Keratinocyte (primary cell): Measurements from ENCODE around the gene RGL4. TPM values are rescaled to one million over a fixed set of nuclear protein-coding genes. Genes with fewer than 3 reads are reported as not detected.

Experiments
- DNase-seq: peaks from one replicate; pipeline ENCODE4 v3.0.0-alpha.2; 2011; ENCODE audit warnings: low read depth, missing footprints, low spot score
- FAIRE-seq: peaks from 2 replicates; lab custom pipeline; 2011; peaks lifted over from hg19 to GRCh38; lab: Jason Lieb, UNC
- H2AFZ ChIP-seq: 2 replicates; pipeline ENCODE4 v1.6.0; 2012; ENCODE audit warnings: low read length, control low read depth, inconsistent platforms; ENCODE audit not compliant: control insufficient read depth
- H3K27ac ChIP-seq: 2 replicates; pipeline ENCODE4 v1.5.1; 2011; ENCODE audit warnings: low read length; ENCODE audit not compliant: control insufficient read depth, insufficient read depth
- H3K27me3 ChIP-seq: 3 replicates; pipeline ENCODE4 v1.6.0; 2011; ENCODE audit warnings: low read length; ENCODE audit not compliant: control insufficient read depth, insufficient read depth; ENCODE audit errors: extremely low read depth
- H3K36me3 ChIP-seq, 2 experiments: 2 replicates in 1 of 2; 3 replicates in 1 of 2; pipeline ENCODE4 v1.5.1; 2011; ENCODE audit warnings: low read length in 2 of 2, mild to moderate bottlenecking in 1 of 2; ENCODE audit not compliant: control insufficient read depth in 2 of 2, insufficient read depth in 2 of 2; ENCODE audit errors: extremely low read depth in 1 of 2
- H3K4me1 ChIP-seq: 3 replicates; pipeline ENCODE4 v1.5.1; 2011; ENCODE audit warnings: low read length; ENCODE audit not compliant: control insufficient read depth, insufficient read depth; ENCODE audit errors: extremely low read depth
- H3K4me2 ChIP-seq: 3 replicates; pipeline ENCODE4 v1.6.0; 2011; ENCODE audit warnings: low read depth, low read length; ENCODE audit not compliant: control insufficient read depth, insufficient read depth; ENCODE audit errors: extremely low read depth
- H3K4me3 ChIP-seq, 3 experiments: fragments of 200-600 bp in 1 of 3; sonication (generic) in 1 of 3; 2 replicates in 2 of 3; 3 replicates in 1 of 3; pipeline ENCODE4 v1.5.1; 2011 to 2016; ENCODE audit warnings: low read length in 3 of 3, mild to moderate bottlenecking in 3 of 3, control low read depth in 2 of 3, inconsistent platforms in 1 of 3, low read depth in 1 of 3, mixed read lengths in 1 of 3, mixed run types in 1 of 3, moderate library complexity in 1 of 3; ENCODE audit not compliant: control insufficient read depth in 2 of 3, insufficient read depth in 2 of 3; ENCODE audit errors: extremely low read depth in 1 of 3
- H3K79me2 ChIP-seq: 2 replicates; pipeline ENCODE4 v1.6.0; 2012; ENCODE audit warnings: low read length; ENCODE audit not compliant: control insufficient read depth, insufficient read depth
- H3K9ac ChIP-seq: 3 replicates; pipeline ENCODE4 v1.6.0; 2011; ENCODE audit warnings: low read length; ENCODE audit not compliant: control insufficient read depth, insufficient read depth; ENCODE audit errors: extremely low read depth
- H3K9me1 ChIP-seq: 3 replicates; pipeline ENCODE4 v1.6.0; 2011; ENCODE audit warnings: low read length; ENCODE audit not compliant: control insufficient read depth, insufficient read depth; ENCODE audit errors: extremely low read depth
- H3K9me3 ChIP-seq: 2 replicates; pipeline ENCODE4 v1.5.1; 2012; ENCODE audit warnings: low read depth, low read length; ENCODE audit not compliant: control insufficient read depth
- H4K20me1 ChIP-seq: 3 replicates; pipeline ENCODE4 v1.6.0; 2011; ENCODE audit warnings: low read length; ENCODE audit not compliant: control insufficient read depth, insufficient read depth; ENCODE audit errors: extremely low read depth
- CTCF ChIP-seq, 3 experiments: IDR thresholded peaks in 1 of 3; conservative IDR thresholded peaks in 1 of 3; optimal IDR thresholded peaks in 1 of 3; 2 replicates in 2 of 3; 3 replicates in 1 of 3; pipeline versions ENCODE3 to v1.5.1; 2011; ENCODE audit warnings: low read length in 3 of 3, mild to moderate bottlenecking in 3 of 3, moderate library complexity in 2 of 3, control low read depth in 1 of 3, inconsistent platforms in 1 of 3; ENCODE audit not compliant: insufficient read depth in 2 of 3; ENCODE audit errors: extremely low read depth in 1 of 3
- EZH2 ChIP-seq: IDR thresholded peaks from one replicate; pipeline ENCODE4 v1.6.1; 2012; ENCODE audit warnings: inconsistent platforms, mild to moderate bottlenecking, low read length, moderate library complexity
- dilution Hi-C: fragments of 300-500 bp; cut with MboI; formaldehyde crosslinking; loops from one replicate; pipeline ENCODE4 v1.7.0; 2020; ENCODE audit warnings: low sequenced_read_pairs; ENCODE audit not compliant: extremely low pct_ligation_motif_present
- polyA plus RNA-seq, 5 experiments: library from polyadenylated mRNA; depleted of rRNA in 3 of 5; stranded (reverse) in 3 of 5; stranded (forward) in 1 of 5; unstranded in 1 of 5; fragments of >200 nt; gene quantifications; 1 replicate in 1 of 5; 2 replicates in 3 of 5; 3 replicates in 1 of 5; pipeline versions ENCODE4 v1.2.1 to v1.2.3, GENCODE V29; 2011 to 2012; ENCODE audit warnings: missing spikeins in 2 of 5, low read depth in 1 of 5, low replicate concordance in 1 of 5

The RGL4 gene
- polyA plus RNA-seq, 1 donor (not counting 4 experiments of a cell fraction or from before 2014, with no cell fraction given), result not detected

- peaks cover 9% of the 10 kb centered on the region for H3K79me2 ChIP-seq
- peaks cover 19 to 24% of the 10 kb centered on the region in 2 experiments for H3K36me3 ChIP-seq
- no peak overlapping the region for H3K27ac ChIP-seq
- TF ChIP-seq EZH2, result no peak
- TF ChIP-seq CTCF (optimal IDR thresholded peaks at IDR 0.05 in 1 of 3, IDR thresholded peaks at IDR 0.05 in 1 of 3, conservative IDR thresholded peaks at IDR 0.05 in 1 of 3; ENCODE audit: extremely low read depth in 1 of 3, insufficient read depth in 2 of 3, low read length in 3 of 3), result no peak
- H3K4me3 ChIP-seq, result no peak overlapping the region
- H3K9me3 ChIP-seq, result no peaks in the 10 kb centered on the region
- no peak overlapping the region for H3K4me2 ChIP-seq
- H4K20me1 ChIP-seq, result no peaks in the 10 kb centered on the region
- H3K9ac ChIP-seq, result no peak overlapping the region
- DNase-seq, result no peak
- dilution Hi-C loops, result no loop called here
- H3K9me1 ChIP-seq, result no peaks in the 10 kb centered on the region
- no peak overlapping the region for H2AFZ ChIP-seq
- FAIRE-seq, result no peak
- H3K4me1 ChIP-seq, result no peaks in the 10 kb centered on the region
- no peaks in the 10 kb centered on the region for H3K27me3 ChIP-seq
These were observed 21.4 kb downstream of the RGL4 start for GRCh38 chr22:23712256-23712655.

GRCh38 chr22:23713696-23714595 is 23.1 kb downstream of the RGL4 start:
- FAIRE-seq (no peak), DNase-seq (no peak)
- no peak overlapping the region for H3K27ac ChIP-seq
- H3K4me3 ChIP-seq, result no peak overlapping the region
- no peak overlapping the region for H3K9ac ChIP-seq
- dilution Hi-C loops, result no loop called here
- no peaks in the 10 kb centered on the region for H4K20me1 ChIP-seq
- no peak overlapping the region for H2AFZ ChIP-seq
- TF ChIP-seq EZH2 (no peak), CTCF (optimal IDR thresholded peaks at IDR 0.05 in 1 of 3, IDR thresholded peaks at IDR 0.05 in 1 of 3, conservative IDR thresholded peaks at IDR 0.05 in 1 of 3; ENCODE audit: extremely low read depth in 1 of 3, insufficient read depth in 2 of 3, low read length in 3 of 3) (no peak)
- peaks cover 17 to 20% of the 10 kb centered on the region in 2 experiments for H3K36me3 ChIP-seq
- no peak overlapping the region for H3K4me2 ChIP-seq
- H3K4me1 ChIP-seq, result no peaks in the 10 kb centered on the region
- peaks cover 9% of the 10 kb centered on the region for H3K79me2 ChIP-seq
- no peaks in the 10 kb centered on the region for H3K9me3 ChIP-seq
- no peaks in the 10 kb centered on the region for H3K9me1 ChIP-seq
- no peaks in the 10 kb centered on the region for H3K27me3 ChIP-seq
